DMS153 (cell line): ENCODE results near the gene SLC22A2.

Source experiments
- DNase-seq: peaks from one replicate; lab custom pipeline; 2025; lab: John Stamatoyannopoulos, UW

The SLC22A2 gene

GRCh38 chr6:160207618-160208017, 51.0 kb downstream of the SLC22A2 start:
- DNase-seq = no peak

- no peak for DNase-seq
Observed at GRCh38 chr6:160204710-160205109, 53.9 kb downstream of the SLC22A2 start.

GRCh38 chr6:160203953-160204352, 54.7 kb downstream of the SLC22A2 start:
- DNase-seq = no peak

- DNase-seq = no peak
Observed at GRCh38 chr6:160203522-160203921, 55.1 kb downstream of the SLC22A2 start.

- DNase-seq = no peak
Observed at GRCh38 chr6:160203076-160203475, 55.5 kb downstream of the SLC22A2 start.

- DNase-seq = no peak
Observed at GRCh38 chr6:160202411-160202810, 56.2 kb downstream of the SLC22A2 start.

GRCh38 chr6:160201061-160201460, 57.6 kb downstream of the SLC22A2 start:
- DNase-seq = no peak

GRCh38 chr6:160198606-160199211, 59.9 kb downstream of the SLC22A2 start:
- no peak for DNase-seq

- no peak for DNase-seq
Observed at GRCh38 chr6:160197662-160198061, 61.0 kb downstream of the SLC22A2 start.

- no peak for DNase-seq
Observed at GRCh38 chr6:160194808-160195207, 63.8 kb downstream of the SLC22A2 start.

- DNase-seq = no peak
Observed at GRCh38 chr6:160192840-160193239, 65.8 kb downstream of the SLC22A2 start.

- no peak for DNase-seq
Observed at GRCh38 chr6:160190973-160191372, 67.6 kb downstream of the SLC22A2 start.

GRCh38 chr6:160190081-160190480, 68.5 kb downstream of the SLC22A2 start:
- DNase-seq = no peak

GRCh38 chr6:160188773-160189172, 69.8 kb downstream of the SLC22A2 start:
- no peak for DNase-seq

GRCh38 chr6:160180706-160181105, 77.9 kb downstream of the SLC22A2 start:
- DNase-seq = no peak

GRCh38 chr6:160178271-160178670, 80.3 kb downstream of the SLC22A2 start:
- DNase-seq = no peak

GRCh38 chr6:160177220-160177619, 81.4 kb downstream of the SLC22A2 start:
- no peak for DNase-seq

GRCh38 chr6:160174681-160175080, 83.9 kb downstream of the SLC22A2 start:
- no peak for DNase-seq

- no peak for DNase-seq
Observed at GRCh38 chr6:160173806-160174527, 84.7 kb downstream of the SLC22A2 start.

- DNase-seq = no peak
Observed at GRCh38 chr6:160172704-160173103, 85.9 kb downstream of the SLC22A2 start.

- no peak for DNase-seq
Observed at GRCh38 chr6:160170018-160170680, 88.5 kb downstream of the SLC22A2 start.

GRCh38 chr6:160167604-160168399, 90.8 kb downstream of the SLC22A2 start:
- DNase-seq = no peak
